NCI-H526 (cell line): Measurements from ENCODE around the gene CADPS2.
"Not testable (repeated sequence)": the region's sequence is repeated elsewhere in the genome, so short reads cannot be mapped to it uniquely, and the experiment has no call there.

Source experiments
- DNase-seq, 2 experiments: peaks; one replicate each; lab custom pipeline; 2025; lab: John Stamatoyannopoulos, UW

Gene CADPS2

DNA sequence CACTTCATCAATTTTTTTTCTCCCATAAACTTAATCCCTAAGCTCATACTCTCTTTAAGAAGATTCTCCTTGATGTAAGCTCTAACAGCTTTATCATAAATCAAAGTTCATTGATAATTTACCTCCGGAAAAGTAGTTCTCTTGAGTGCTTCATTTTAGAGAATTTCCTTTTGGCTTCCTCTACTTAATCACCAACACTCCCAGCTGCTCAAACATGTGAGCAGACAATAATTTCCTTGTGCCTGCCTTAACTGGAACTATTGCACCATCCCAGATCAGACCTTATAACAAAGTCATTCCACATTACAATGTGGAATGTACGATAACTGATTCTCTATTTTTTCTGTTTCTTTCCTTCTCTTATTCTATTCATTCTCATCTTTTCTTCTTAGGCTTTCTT is 587.6 kb downstream of the CADPS2 start:
- DNase-seq = no peak

DNA sequence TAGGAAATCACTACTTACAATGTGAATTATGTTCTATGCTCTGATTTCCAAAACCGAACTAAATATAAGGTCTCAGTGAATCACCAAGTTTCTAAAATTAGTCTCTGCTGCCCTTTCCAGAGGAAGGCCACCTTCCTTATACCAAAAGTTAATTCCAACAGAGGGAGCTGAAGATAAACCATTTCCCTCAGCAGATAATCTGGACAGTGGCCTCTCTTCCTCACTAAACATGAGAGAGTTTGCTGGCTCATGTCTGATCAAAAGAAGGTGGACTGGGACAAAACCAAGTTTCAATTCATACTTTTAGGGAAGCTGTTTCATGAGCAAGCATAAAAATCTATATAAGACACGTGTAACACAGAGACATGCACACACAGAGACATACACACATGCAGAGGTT is 588.1 kb downstream of the CADPS2 start:
- DNase-seq = no peak

DNA sequence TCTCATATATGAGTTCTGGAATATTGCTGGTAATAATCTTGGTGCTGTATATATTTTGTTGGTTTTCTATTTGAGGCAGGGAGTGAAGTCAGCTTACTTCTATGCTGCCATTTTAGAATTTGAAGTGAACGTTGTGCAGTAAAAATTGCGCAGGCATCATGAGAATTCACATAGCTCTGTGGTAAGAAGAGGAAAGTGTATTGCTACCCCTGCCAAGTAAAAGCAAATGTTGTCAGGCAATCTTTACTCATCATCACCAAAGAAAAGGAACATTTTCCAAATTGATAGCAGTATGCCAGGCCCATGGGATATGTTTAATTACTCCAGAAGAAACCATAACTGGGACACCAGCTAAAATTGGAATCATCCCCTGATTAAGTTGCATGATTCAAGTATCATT is 595.1 kb downstream of the CADPS2 start:
- no peak for DNase-seq

DNA sequence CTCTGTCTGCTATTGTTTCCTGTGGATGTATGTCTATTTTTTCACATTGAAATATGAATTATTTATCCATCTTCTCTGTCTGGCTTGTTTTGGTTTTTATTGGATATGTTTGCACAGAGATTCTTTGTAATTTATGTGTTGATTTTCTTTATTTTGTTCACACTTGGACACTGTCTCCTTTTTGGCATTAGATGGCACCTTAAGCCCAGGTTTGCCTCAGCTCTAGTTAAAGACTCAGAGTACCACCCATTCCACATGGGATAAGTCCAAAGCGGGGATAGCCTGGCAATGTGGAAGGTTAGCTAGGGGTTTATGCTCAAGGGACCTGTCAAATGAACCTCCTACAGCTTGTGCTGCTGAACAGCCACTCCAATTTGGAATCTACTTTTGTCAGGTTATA is 595.8 kb downstream of the CADPS2 start:
- no peak for DNase-seq

DNA sequence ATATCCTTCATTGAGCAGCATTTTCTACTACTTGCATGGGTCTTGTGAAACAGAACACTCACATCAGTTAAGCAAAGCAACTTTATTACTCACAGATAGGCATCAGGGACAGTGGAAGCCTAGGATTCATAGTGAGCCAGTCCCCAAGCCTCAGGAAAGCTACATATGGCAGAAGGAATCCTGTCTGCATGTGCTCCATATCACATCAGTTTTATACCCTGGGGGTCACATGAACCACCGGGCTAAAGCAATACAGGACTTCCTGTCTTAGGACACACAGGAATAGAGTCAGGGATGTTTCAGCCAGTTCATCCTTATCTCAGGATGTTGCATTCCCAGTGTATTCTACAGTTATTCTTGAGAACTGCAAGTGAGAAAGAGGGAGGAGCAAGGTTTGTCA is 596.8 kb downstream of the CADPS2 start:
- no peak for DNase-seq

DNA sequence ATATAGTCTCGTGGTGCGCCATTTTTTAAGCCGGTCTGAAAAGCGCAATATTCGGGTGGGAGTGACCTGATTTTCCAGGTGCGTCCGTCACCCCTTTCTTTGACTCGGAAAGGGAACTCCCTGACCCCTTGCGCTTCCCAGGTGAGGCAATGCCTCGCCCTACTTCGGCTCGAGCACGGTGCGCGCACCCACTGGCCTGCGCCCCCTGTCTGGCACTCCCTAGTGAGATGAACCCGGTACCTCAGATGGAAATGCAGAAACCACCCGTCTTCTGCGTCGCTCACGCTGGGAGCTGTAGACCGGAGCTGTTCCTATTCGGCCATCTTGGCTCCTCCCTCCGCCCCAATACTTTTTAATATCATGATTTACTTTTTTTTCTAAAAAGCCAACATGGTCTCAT is 601.7 kb downstream of the CADPS2 start:
- DNase-seq = not testable (repeated sequence)

DNA sequence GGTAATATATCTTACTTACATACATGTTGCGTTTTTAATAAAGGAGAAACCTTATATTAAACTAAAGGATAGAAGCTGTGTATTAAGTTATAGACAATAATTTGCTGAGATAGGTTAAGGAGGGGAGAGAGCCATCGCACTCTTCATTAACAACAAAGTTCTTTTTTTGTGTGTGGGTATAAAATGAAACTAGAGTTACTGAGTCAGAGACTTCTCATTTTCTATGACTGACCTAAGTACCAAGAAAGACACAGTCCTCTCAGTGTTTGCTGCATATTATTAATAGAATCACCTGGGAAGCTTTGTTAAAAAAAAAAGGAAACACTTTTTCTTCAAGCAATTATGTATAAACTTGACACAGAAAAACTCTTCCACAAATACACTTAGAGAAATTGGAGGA is 613.1 kb downstream of the CADPS2 start:
- DNase-seq = no peak

DNA sequence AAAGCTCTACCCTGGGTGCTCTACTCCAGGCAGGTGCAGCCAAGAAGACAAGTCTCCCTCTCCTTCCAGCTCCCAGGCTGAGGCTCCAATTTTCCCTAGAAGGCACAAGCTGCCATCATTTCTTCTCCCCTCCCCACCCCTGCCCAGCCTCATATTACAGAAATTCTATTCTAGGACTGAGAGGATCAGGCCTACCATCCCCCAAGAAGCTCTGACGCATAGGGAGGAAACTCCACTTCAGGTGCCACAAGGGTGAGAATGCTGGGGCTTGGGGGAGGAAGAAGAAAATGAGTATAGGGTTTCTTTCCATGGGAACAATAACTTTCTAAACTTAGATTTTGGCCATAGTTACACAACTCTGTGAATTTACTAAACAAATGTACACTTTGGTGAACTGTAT is 617.0 kb downstream of the CADPS2 start:
- no peak for DNase-seq
